GM18951 (cell line): ENCODE results near the gene IMMT.

Experiments used
- POLR2A ChIP-seq: IDR thresholded peaks from 4 replicates; pipeline ENCODE4 v1.6.1; 2011; ENCODE audit warnings: mild to moderate bottlenecking; ENCODE audit not compliant: insufficient read length, insufficient read depth; ENCODE audit errors: extremely low read depth
- in situ Hi-C: fragments of 300-500 bp; cut with MboI; formaldehyde crosslinking; loops from one replicate; pipeline ENCODE4 v1.12.0; 2022; ENCODE audit warnings: low sequenced_read_pairs, mixed read lengths, inconsistent platforms; ENCODE audit not compliant: unreplicated experiment

Gene IMMT

DNA sequence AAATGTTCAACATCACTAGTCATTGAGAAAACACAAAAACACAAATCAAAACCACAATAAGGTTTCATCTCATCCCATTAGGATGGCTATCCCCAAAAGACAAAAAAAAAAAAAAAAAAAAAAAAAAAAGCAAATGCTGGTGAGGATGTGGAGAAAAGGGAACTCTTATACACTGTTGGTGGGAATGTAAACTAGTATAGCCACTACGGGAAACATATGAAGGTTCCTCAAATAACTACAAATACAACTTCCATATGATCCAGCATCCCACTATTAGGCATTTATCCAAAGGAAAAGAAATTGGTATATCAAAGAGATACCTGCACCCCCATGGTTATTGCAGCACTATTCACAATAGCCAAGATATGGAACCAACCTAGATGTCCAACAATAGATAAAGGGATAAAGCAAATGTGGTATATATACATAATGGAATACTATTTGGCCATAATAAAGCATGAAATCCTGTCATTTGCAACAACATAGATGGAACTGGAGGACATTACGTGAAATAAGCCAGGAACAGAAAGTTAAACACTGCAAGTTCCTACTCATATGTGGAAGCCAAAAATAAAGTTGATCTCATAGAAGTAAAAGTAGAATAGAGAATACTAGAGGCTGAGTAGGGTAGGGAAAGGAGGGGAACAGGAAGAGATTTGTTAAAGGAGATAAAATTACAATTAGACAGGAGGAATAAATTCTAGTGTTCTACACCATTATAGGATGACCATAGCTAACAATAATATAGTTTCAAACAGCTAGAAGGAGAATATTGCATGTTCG, 98.0 kb downstream of the IMMT start:
- TF ChIP-seq POLR2A, result no peak
- in situ Hi-C loops, result no loop called here

DNA sequence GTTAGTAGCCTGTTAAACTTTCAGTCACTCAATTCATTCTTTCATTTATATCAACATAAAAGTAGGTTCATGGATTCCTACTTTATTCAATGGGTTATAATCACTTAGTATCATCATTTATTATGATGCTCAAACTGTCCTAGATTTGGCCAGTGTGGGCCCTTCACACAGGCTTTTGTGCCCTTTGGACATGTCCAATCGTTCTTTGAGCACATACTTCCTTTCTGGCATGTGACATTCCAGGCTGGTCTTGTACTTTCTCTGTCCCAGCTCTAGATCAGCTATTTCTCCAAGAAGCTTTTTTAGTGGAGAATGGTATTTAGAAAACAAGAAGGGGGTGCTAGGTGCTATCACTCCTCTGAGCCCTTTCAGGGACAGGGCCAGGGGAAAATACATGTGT, 101.0 kb downstream of the IMMT start:
- in situ Hi-C loops, result no loop called here
- TF ChIP-seq POLR2A, result no peak
